COLO668 (cell line): ENCODE data around the gene GREB1L.
"Not testable (repeated sequence)": the region's sequence is repeated elsewhere in the genome, so short reads cannot be mapped to it uniquely, and the experiment has no call there.

ENCODE experiments used
- DNase-seq: peaks from one replicate; lab custom pipeline; 2025; ENCODE audit not compliant: unreplicated experiment; lab: John Stamatoyannopoulos, UW

The GREB1L gene

GRCh38 chr18:21362831-21363230, 120.8 kb downstream of the GREB1L start:
- DNase-seq, result no peak

GRCh38 chr18:21363348-21363747, 121.3 kb downstream of the GREB1L start:
- no peak for DNase-seq

DNA sequence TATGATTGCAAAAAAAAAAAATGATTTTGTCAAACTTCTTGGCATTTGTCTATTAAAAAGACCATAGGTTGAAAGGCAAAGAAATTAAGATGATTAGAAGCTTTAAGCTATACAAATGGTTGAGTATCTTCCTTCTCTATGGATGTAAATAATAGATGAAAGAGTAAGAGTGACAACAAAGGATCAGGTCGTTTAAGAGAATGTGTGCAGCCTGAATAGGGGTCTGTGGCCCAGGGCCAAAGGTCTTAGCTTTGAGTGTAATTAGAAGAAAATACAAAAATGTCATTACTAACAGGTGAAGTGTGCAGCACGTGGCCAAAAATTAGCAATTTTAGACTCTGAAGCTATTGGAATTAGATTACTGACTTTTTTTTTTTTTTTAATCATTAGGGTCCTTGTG, 122.4 kb downstream of the GREB1L start:
- no peak for DNase-seq

DNA sequence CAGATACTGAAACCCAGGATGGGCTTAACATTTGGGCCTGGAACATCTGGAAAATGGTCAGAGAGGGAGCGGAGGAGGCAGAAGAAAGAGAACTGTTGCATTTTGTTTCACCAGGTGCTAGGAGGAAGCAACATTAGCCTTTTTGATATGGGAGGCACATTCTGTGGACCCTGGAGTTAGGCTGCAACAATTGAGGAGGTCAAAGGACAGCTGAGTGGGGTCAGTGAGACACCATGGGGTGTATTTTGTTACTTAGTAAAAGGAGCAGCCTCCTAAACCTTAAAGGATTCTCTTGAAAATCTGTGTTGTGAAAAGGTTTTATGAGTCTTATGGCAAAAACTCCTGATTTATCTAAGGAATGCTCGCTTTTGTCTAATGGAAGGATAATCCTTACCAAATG, 124.9 kb downstream of the GREB1L start:
- no peak for DNase-seq

GRCh38 chr18:21369146-21369545, 127.1 kb downstream of the GREB1L start:
- no peak for DNase-seq

GRCh38 chr18:21369597-21369996, 127.6 kb downstream of the GREB1L start:
- not testable (repeated sequence) for DNase-seq

GRCh38 chr18:21383031-21383430, 141.0 kb downstream of the GREB1L start:
- no peak for DNase-seq

DNA sequence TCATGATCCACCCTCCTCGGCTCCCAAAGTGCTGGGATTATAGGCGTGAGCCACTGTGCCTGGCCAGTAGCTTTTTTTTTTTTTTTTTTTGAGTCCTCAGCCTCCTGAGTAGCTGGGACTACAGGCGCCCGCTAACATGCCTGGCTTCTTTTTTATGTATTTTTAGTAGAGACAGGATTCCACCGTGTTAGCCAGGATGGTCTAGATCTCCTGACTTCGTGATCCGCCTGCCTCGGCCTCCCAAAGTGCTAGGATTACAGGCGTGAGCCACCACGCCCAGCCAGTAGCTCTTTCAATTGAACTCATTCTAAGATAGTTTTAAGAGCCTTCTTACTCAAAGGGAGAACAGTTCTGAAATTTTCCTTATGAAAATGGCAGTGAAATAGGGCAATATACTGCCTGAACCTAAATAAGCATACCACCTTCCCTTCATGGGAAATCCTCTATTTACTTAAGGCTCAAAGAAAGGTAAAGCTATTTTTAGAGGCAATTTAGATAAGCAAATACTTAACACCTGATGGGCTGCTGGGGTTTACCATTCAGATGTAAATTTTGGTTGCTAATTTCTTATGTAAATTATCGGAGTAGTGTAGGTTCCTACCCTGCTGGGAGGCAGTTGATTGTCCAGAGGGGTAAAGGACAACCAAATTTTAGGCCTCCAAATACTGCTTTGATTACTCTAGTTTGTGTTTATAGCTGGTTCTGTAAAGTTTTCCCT, 144.7 kb downstream of the GREB1L start:
- DNase-seq, result no peak

GRCh38 chr18:21387886-21388285, 145.9 kb downstream of the GREB1L start:
- DNase-seq, result no peak

- DNase-seq, result no peak
Observed at GRCh38 chr18:21389283-21389682, 147.3 kb downstream of the GREB1L start.

- DNase-seq, result no peak
Observed at GRCh38 chr18:21389903-21390302, 147.9 kb downstream of the GREB1L start.

DNA sequence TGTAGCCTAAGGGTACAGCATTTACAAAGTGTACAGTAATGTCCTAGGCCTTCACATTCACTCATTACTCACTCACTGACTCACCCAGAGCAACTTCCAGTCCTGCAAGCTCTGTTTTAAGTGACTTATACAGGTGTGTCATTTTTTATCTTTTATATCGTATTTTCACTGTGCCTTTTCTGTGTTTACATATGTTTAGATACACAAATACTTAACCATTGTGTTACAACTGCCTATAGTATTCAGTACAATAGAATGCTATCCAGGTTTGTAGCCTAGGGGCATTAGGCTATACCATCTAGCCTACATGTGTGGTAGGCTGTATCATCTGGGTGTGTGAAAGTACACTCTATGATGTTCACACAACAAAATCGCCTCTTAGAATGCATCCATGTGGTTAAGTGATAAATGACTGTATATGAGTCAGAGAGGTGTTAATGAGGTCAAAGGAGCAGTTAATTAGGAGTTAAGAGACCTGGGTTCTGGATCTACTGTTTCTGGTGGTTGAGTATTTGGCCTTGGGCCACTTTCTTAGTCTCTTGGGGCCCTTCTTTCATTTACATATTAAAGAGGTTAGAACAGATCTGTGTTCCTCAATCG, 149.1 kb downstream of the GREB1L start:
- peak; percentile 73 for DNase-seq

DNA sequence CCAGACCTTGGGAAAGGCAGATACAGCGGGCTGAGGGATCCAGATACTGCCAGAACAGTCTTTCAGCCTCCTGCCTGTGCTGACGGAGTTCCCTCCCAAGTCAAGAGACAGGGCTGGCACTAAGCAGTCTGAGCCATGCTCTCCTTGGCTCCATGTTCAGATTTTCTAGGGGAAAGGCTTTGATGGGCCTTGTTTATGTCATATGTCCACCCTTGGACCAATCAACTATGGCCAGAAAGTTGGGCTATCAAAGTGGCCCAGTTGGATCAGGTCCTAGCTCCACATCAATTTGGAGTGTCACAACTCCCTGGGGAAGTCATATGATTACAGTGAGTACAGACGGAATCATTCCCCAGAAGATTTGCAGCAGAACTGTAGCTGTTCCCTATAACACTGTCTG, 152.0 kb downstream of the GREB1L start:
- no peak for DNase-seq

DNA sequence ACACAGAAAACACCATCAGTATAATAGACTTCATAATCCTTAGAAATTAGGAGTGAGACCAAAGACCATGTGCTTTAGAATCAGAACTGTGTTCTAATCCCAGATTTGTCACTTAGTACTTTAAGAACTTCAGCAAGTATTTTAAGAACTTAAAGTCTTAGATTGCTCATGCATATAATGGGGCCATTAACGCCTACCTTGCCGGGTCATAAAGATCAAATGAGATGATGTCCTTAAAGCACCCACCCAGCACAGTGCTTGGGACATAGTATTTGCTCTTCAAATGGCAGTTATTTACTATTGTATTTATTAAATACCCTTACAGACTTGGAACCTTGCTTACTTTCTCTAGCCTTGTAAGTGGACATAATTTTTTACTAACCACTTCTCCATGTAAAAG, 156.1 kb downstream of the GREB1L start:
- no peak for DNase-seq

DNA sequence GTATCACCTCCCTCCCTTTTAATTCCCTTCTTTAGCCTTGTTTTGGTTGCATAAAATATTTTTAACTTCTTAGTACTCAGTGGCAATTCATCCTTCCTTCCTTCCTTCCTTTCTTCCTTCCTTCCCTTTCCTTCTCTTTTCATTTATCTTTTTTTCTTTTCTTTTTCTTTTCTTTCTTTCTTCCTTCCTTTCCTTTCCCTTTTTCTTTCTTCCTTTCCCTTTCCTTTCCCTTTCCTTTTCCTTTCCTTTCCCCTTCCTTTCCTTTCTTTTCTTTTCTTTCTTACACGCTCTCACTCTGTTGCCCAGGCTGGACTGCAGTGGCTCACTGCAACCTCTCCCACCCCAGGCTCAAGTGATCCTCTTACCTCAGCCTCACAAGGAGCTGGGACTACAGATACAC, 160.2 kb downstream of the GREB1L start:
- no peak for DNase-seq

- DNase-seq, result no peak
Observed at GRCh38 chr18:21404426-21404825, 162.4 kb downstream of the GREB1L start.

- DNase-seq, result no peak
Observed at GRCh38 chr18:21406116-21406515, 164.1 kb downstream of the GREB1L start.

- DNase-seq, result no peak
Observed at GRCh38 chr18:21408681-21409080, 166.6 kb downstream of the GREB1L start.

GRCh38 chr18:21433436-21433835, 191.4 kb downstream of the GREB1L start:
- DNase-seq, result no peak

DNA sequence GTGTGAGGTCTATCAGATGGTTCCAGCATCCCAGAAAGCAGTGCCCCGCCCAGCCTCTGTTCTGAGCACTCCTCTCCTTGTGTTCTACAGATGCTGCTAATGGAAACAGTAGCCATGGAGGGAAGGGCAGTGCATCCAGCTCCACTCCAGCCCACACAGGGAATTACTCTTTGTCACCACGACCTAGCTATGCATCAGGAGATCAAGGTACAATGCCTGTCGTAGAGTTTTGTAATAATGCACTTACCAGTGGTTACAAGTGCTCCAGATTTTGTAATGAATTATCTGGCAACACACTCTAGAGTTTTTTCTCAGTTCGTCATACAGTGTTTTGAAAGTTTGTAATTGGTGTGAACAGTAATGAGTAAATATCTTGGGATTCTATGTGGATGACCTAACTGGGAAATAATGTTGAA, 197.4 kb downstream of the GREB1L start:
- DNase-seq, result no peak

DNA sequence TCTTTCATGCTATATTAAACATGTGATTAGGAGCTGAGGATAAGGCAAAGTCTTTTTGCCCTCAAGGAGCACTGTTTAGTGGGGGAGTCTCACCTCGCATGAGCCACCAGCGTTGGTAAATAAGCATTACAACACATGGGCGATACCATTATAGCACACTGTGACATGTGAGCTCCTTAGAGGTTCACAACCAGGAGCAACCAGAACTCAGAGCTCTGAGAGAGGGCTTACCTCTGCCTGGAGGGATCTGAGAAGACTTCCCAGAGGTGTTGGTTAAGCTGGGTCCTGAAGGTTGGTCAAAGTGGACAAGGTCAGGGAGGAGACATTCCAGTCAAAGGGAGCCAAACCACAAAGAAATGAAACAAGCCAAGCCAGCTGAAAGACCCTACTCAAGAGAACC, 199.6 kb downstream of the GREB1L start:
- no peak for DNase-seq

- no peak for DNase-seq
Observed at GRCh38 chr18:21443776-21444464, 201.9 kb downstream of the GREB1L start.
